GM23338 (cell line): Measurements from ENCODE around the gene SYT17.

ENCODE experiments used
- CREB1 ChIP-seq: fragments of 250-450 bp; sonication (Bioruptor Pico); IDR thresholded peaks from 2 replicates; pipeline ENCODE4 v1.5.0; 2020; ENCODE audit warnings: low read depth, mild to moderate bottlenecking, moderate library complexity
- CTCF ChIP-seq, 2 experiments: fragments of 200-600 bp in 1 of 2; sonication (generic) in 1 of 2; conservative IDR thresholded peaks; 2 replicates each; pipeline versions ENCODE4 v1.5.1 to v1.6.1; 2016 to 2017; ENCODE audit warnings: antibody characterized with exemption in 2 of 2, low read depth in 2 of 2, mild to moderate bottlenecking in 2 of 2, moderate library complexity in 1 of 2
- ETS1 ChIP-seq: IDR thresholded peaks from 2 replicates; pipeline ENCODE4 v1.6.1; 2016; ENCODE audit warnings: antibody characterized with exemption
- EZH2 ChIP-seq: fragments of 200-600 bp; sonication (generic); IDR thresholded peaks from one replicate; pipeline ENCODE4 v1.8.0; 2017; ENCODE audit warnings: antibody characterized with exemption, mild to moderate bottlenecking, low read depth; ENCODE audit not compliant: unreplicated experiment
- EZH2phosphoT487 ChIP-seq: fragments of 200-600 bp; sonication (generic); IDR thresholded peaks from one replicate; pipeline ENCODE4 v1.8.1; 2018; ENCODE audit warnings: antibody characterized with exemption; ENCODE audit not compliant: unreplicated experiment
- JUNB ChIP-seq: IDR thresholded peaks from one replicate; pipeline ENCODE4 v1.6.1; 2016; ENCODE audit warnings: antibody characterized with exemption; ENCODE audit not compliant: unreplicated experiment
- POLR2AphosphoS5 ChIP-seq: IDR thresholded peaks from 2 replicates; pipeline ENCODE4 v1.6.1; 2016; ENCODE audit warnings: antibody characterized with exemption, low read depth
- REST ChIP-seq: IDR thresholded peaks from one replicate; pipeline ENCODE4 v1.6.1; 2018; ENCODE audit warnings: antibody characterized with exemption; ENCODE audit not compliant: unreplicated experiment

GRCh38 chr16:19148189-19148588 lies 19.9 kb upstream of the SYT17 start:
- TF ChIP-seq POLR2AphosphoS5 (no peak), JUNB (no peak), ETS1 (no peak), CREB1 (CRISPR knock-in tag) (no peak), CTCF (conservative IDR thresholded peaks at IDR 0.05; ENCODE audit: low read depth in 2 of 2) (no peak), EZH2 (no peak), EZH2phosphoT487 (no peak), REST (no peak)
